Lower leg skin (tissue), 3 donors: ENCODE results near the gene PRDM2.

ENCODE experiments used
- POLR2A ChIP-seq, 2 donors: fragments of 450-650 bp; IDR thresholded peaks; one replicate each; pipeline ENCODE4 v1.6.1; 2016 to 2017; ENCODE audit warnings: antibody characterized with exemption in 2 of 2, mild to moderate bottlenecking in 1 of 2, moderate library complexity in 1 of 2
- TF ChIP-seq, protein P1 (sequence below), 3 donors: fragments of 450-650 bp; IDR thresholded peaks; one replicate each; pipeline ENCODE4 v1.5.1; 2016; ENCODE audit warnings: antibody characterized with exemption in 3 of 3, mild to moderate bottlenecking in 3 of 3, moderate library complexity in 2 of 3

DNA sequence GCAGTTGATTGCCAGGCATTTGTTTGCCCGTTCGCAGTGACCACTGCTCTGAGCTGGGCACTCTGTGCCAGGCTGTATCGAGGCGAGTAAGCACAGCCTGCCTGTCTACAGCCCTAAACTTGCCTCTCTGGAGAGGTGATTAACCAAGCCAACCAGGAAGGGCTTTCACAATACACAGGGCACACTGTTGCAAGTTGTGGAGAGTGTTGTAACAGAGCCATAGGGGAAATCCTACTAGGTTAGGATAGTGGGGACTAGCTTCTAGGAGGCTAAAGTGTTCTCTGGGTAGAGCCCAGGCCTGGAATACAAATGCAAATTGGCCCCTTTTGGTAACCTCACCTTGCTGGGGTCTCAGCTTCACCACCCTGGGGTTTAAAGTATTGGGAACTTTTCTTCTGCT is 23.8 kb downstream of the PRDM2 start:
- TF ChIP-seq, protein P1, sequence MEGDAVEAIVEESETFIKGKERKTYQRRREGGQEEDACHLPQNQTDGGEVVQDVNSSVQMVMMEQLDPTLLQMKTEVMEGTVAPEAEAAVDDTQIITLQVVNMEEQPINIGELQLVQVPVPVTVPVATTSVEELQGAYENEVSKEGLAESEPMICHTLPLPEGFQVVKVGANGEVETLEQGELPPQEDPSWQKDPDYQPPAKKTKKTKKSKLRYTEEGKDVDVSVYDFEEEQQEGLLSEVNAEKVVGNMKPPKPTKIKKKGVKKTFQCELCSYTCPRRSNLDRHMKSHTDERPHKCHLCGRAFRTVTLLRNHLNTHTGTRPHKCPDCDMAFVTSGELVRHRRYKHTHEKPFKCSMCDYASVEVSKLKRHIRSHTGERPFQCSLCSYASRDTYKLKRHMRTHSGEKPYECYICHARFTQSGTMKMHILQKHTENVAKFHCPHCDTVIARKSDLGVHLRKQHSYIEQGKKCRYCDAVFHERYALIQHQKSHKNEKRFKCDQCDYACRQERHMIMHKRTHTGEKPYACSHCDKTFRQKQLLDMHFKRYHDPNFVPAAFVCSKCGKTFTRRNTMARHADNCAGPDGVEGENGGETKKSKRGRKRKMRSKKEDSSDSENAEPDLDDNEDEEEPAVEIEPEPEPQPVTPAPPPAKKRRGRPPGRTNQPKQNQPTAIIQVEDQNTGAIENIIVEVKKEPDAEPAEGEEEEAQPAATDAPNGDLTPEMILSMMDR (IDR thresholded peaks at IDR 0.05): no peak
- no peak for TF ChIP-seq POLR2A (IDR thresholded peaks at IDR 0.05)
